Caco-2 (cell line): ENCODE measurements around the gene CFAP52. TPM values are rescaled to one million over a fixed set of nuclear protein-coding genes. Genes with fewer than 3 reads are reported as not detected.

ENCODE experiments used
- BruUV-seq: library from RNA; stranded (reverse); fragments of 400-500 nt; replicated peaks from 2 replicates; lab custom pipeline; 2021; lab: Mats Ljungman, UMichigan
- CTCF ChIA-PET: fragments of 300-600 bp; sonication (Branson Sonifier 250); formaldehyde crosslinking; loops from one replicate; lab custom pipeline; 2022; ENCODE audit warnings: antibody characterized with exemption; lab: Charles Lee
- POLR2A ChIA-PET: fragments of 300-600 bp; sonication (Branson Sonifier 250); formaldehyde crosslinking; loops from one replicate; lab custom pipeline; 2022; ENCODE audit warnings: antibody characterized with exemption; lab: Charles Lee
- DNase-seq, 2 experiments: peaks; one replicate each; pipeline versions ENCODE4 v3.0.0 to v3.0.0-alpha.2; 2020 to 2022
- H3K27me3 ChIP-seq: replicated peaks from 2 replicates; pipeline ENCODE4 v1.6.0; 2011; ENCODE audit warnings: low read length; ENCODE audit not compliant: control insufficient read depth, insufficient read depth
- H3K36me3 ChIP-seq: 2 replicates; pipeline ENCODE4 v1.5.1; 2011; ENCODE audit warnings: low read length; ENCODE audit not compliant: control insufficient read depth, insufficient read depth
- H3K4me1 ChIP-seq: fragments of 250-450 bp; sonication (Bioruptor Pico); 2 replicates; pipeline ENCODE4 v1.5.1; 2020; ENCODE audit warnings: mild to moderate bottlenecking
- H3K4me3 ChIP-seq: 2 replicates; pipeline ENCODE4 v1.5.1; 2011; ENCODE audit warnings: low read depth, mild to moderate bottlenecking, control low read depth, low read length
- H3K9me3 ChIP-seq: fragments of 250-450 bp; sonication (Bioruptor Pico); 2 replicates; pipeline ENCODE4 v1.5.1; 2020; ENCODE audit warnings: mild to moderate bottlenecking, moderate library complexity
- H3K27ac Mint-ChIP-seq: one replicate; pipeline ENCODE4 v1.8.0; 2022; ENCODE audit warnings: mixed read lengths; ENCODE audit not compliant: unreplicated experiment
- H3K27me3 Mint-ChIP-seq: one replicate; pipeline ENCODE4 v1.8.0; 2022; ENCODE audit warnings: mixed read lengths; ENCODE audit not compliant: insufficient read depth, unreplicated experiment
- H3K36me3 Mint-ChIP-seq: one replicate; pipeline ENCODE4 v1.8.0; 2022; ENCODE audit warnings: mild to moderate bottlenecking, mixed read lengths; ENCODE audit not compliant: insufficient read depth, unreplicated experiment
- H3K4me1 Mint-ChIP-seq: one replicate; pipeline ENCODE4 v1.8.0; 2022; ENCODE audit warnings: low read depth, mixed read lengths; ENCODE audit not compliant: unreplicated experiment
- H3K4me3 Mint-ChIP-seq: one replicate; pipeline ENCODE4 v1.8.0; 2022; ENCODE audit warnings: mild to moderate bottlenecking, moderate library complexity, mixed read lengths; ENCODE audit not compliant: unreplicated experiment
- H3K9me3 Mint-ChIP-seq: one replicate; pipeline ENCODE4 v1.8.0; 2022; ENCODE audit warnings: mixed read lengths; ENCODE audit not compliant: unreplicated experiment
- intact Hi-C: fragments of 100-400 bp; cut with micrococcal nuclease; formaldehyde crosslinking; loops from one replicate; pipeline ENCODE4 v1.10.0; 2022; ENCODE audit not compliant: unreplicated experiment
- total RNA-seq: library from RNA; stranded (reverse); gene quantifications from 2 replicates; pipeline ENCODE4 v1.2.3, GENCODE V29; 2022
- TF ChIP-seq, protein P1 (sequence below), 2 experiments: fragments of 200-600 bp in 1 of 2; IDR thresholded peaks; 1 replicate in 1 of 2; 2 replicates in 1 of 2; pipeline versions ENCODE4 v1.5.1 to v1.8.0; 2011 to 2022; ENCODE audit warnings: antibody characterized with exemption in 1 of 2, control low read depth in 1 of 2, inconsistent platforms in 1 of 2, low read depth in 1 of 2, low read length in 1 of 2, mild to moderate bottlenecking in 1 of 2, moderate library complexity in 1 of 2; ENCODE audit not compliant: insufficient read depth in 1 of 2, severe bottlenecking in 1 of 2, unreplicated experiment in 1 of 2

The CFAP52 gene
- total RNA-seq, 1 experiment from 2014 or later, result not detected

DNA sequence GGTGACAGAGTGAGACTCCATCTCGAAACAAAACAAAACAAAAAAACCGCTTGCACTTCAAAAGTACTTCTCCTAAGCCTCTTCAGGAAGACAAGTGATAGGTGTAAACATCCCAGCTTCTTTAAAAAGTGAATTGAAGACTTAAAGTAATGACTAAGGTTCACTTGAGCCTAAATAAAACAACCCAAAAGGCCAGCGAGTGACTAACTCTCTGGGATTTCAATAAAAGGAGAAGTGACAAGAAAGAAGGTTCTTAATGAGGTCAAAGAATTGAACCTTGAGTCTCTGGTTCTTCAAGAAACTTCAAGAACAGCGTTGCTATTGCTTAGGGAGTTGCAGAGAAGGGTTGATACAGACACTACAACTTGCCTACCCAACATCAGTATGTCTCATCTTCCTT lies 43.0 kb upstream of the CFAP52 start:
- Histone ChIP-seq H3K36me3 (no peaks in the 10 kb centered on the region), H3K9me3 (no peaks in the 10 kb centered on the region), H3K4me1 (no peaks in the 10 kb centered on the region), H3K27me3 (no peaks in the 10 kb centered on the region), H3K4me3 (no peak overlapping the region)
- ChIA-PET POLR2A (no interaction called here), CTCF (no interaction called here)
- no peaks in the 10 kb centered on the region for H3K9me3 Mint-ChIP-seq
- no peak overlapping the region for H3K4me3 Mint-ChIP-seq
- no peak for DNase-seq
- no TSS peak for BruUV-seq
- H3K27ac Mint-ChIP-seq, result no peak overlapping the region
- intact Hi-C loops, result no loop called here
- H3K36me3 Mint-ChIP-seq, result no peaks in the 10 kb centered on the region
- no peaks in the 10 kb centered on the region for H3K4me1 Mint-ChIP-seq
- H3K27me3 Mint-ChIP-seq, result no peaks in the 10 kb centered on the region
- TF ChIP-seq, protein P1, sequence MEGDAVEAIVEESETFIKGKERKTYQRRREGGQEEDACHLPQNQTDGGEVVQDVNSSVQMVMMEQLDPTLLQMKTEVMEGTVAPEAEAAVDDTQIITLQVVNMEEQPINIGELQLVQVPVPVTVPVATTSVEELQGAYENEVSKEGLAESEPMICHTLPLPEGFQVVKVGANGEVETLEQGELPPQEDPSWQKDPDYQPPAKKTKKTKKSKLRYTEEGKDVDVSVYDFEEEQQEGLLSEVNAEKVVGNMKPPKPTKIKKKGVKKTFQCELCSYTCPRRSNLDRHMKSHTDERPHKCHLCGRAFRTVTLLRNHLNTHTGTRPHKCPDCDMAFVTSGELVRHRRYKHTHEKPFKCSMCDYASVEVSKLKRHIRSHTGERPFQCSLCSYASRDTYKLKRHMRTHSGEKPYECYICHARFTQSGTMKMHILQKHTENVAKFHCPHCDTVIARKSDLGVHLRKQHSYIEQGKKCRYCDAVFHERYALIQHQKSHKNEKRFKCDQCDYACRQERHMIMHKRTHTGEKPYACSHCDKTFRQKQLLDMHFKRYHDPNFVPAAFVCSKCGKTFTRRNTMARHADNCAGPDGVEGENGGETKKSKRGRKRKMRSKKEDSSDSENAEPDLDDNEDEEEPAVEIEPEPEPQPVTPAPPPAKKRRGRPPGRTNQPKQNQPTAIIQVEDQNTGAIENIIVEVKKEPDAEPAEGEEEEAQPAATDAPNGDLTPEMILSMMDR (IDR thresholded peaks at IDR 0.05; ENCODE audit: insufficient read depth in 1 of 2, low read depth in 1 of 2, low read length in 1 of 2, severe bottlenecking in 1 of 2, unreplicated experiment in 1 of 2), result no peak

DNA sequence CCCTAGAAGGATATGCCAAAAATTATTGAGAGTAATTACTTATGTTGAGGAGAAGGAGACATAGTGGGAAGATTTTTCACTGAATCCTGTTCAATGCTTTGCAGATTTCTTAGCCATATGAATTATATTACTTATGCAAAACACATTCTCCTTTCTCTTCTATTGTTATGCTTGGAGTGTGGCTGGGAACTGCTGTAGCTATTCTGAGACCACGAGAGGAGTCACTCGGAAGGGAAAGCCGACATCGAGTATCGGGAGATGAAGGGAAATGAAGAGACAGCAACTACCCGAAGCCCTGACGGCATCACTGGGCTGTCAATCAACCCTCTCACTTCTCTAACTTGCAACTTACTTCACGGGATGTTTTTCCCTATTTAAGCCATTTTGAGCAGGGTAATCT lies 40.4 kb upstream of the CFAP52 start:
- CTCF ChIA-PET, result no interaction called here
- POLR2A ChIA-PET, result no interaction called here
- TF ChIP-seq, protein P1 (IDR thresholded peaks at IDR 0.05; ENCODE audit: insufficient read depth in 1 of 2, low read depth in 1 of 2, low read length in 1 of 2, severe bottlenecking in 1 of 2, unreplicated experiment in 1 of 2), result no peak

DNA sequence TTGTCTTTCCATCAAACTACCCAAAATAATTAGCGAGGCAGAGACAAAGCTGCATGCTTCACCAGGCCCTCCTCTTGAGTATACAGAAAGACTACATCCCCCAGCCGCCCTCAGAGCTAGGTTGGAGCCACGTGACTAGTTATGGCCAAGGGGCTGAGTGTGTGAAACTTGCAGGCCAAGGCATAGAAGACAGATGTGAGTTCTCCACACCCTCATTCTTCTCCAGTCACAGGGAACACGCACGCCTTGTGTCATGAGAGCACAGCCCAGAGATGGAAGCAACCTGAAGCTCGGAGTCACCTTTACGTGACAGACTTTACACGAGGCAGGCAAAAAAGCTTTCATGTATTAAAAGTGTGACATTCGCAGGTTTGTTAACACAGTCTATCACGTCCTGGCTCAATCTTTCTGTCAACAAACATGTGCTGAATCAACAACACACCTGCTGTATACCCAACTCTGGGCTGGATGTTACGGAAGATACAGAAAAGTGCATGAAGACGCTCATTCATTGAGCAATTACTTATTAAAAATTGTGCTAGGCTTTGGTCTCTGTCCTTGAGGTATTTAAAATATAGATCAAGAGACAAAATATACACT lies 39.2 kb upstream of the CFAP52 start:
- no peak overlapping the region for H3K4me3 Mint-ChIP-seq
- H3K9me3 Mint-ChIP-seq, result no peaks in the 10 kb centered on the region
- DNase-seq, result no peak
- POLR2A ChIA-PET, result no interaction called here
- H3K36me3 Mint-ChIP-seq, result no peaks in the 10 kb centered on the region
- TF ChIP-seq, protein P1 (IDR thresholded peaks at IDR 0.05; ENCODE audit: insufficient read depth in 1 of 2, low read depth in 1 of 2, low read length in 1 of 2, severe bottlenecking in 1 of 2, unreplicated experiment in 1 of 2), result no peak
- H3K4me1 Mint-ChIP-seq, result no peaks in the 10 kb centered on the region
- Histone ChIP-seq H3K9me3 (no peaks in the 10 kb centered on the region), H3K36me3 (no peaks in the 10 kb centered on the region), H3K4me1 (no peaks in the 10 kb centered on the region), H3K4me3 (no peak overlapping the region), H3K27me3 (no peaks in the 10 kb centered on the region)
- no peak overlapping the region for H3K27ac Mint-ChIP-seq
- CTCF ChIA-PET, result no interaction called here
- intact Hi-C loops, result no loop called here
- no TSS peak for BruUV-seq
- H3K27me3 Mint-ChIP-seq, result no peaks in the 10 kb centered on the region

More for the DNA sequence above, 40.4 kb upstream of the CFAP52 start:
- H3K4me1 Mint-ChIP-seq, result no peaks in the 10 kb centered on the region
- H3K27me3 ChIP-seq, result no peaks in the 10 kb centered on the region
- H3K27me3 Mint-ChIP-seq, result no peaks in the 10 kb centered on the region
- H3K4me3 Mint-ChIP-seq, result no peak overlapping the region
- no peaks in the 10 kb centered on the region for H3K36me3 ChIP-seq
- H3K9me3 ChIP-seq, result no peaks in the 10 kb centered on the region
- no peak overlapping the region for H3K4me3 ChIP-seq
- no peaks in the 10 kb centered on the region for H3K9me3 Mint-ChIP-seq
- intact Hi-C loops, result no loop called here
- DNase-seq, result no peak
- H3K27ac Mint-ChIP-seq, result no peak overlapping the region
- BruUV-seq, result no TSS peak
- H3K36me3 Mint-ChIP-seq, result no peaks in the 10 kb centered on the region
- no peaks in the 10 kb centered on the region for H3K4me1 ChIP-seq
